C1 segment of cervical spinal cord (tissue), 14 donors: ENCODE results near the gene RAET1G.
"Not testable (repeated sequence)": the region's sequence is repeated elsewhere in the genome, so short reads cannot be mapped to it uniquely, and the experiment has no call there.

Experiments
- DNase-seq, 14 donors: peaks; one replicate each; lab custom pipeline; 2025; lab: John Stamatoyannopoulos, UW

The RAET1G gene

GRCh38 chr6:149922642-149923326 is at the start of gene RAET1G:
Gene RAET1G (minus strand): TSS chr6:149923121. CDS start chr6:149923010, 111 bp downstream.
- DNase-seq: peak in 13 of 14 donors; percentile 17 to 77 (median 55)

- no peak for DNase-seq
Observed at GRCh38 chr6:149969635-149970034, 46.7 kb upstream of the RAET1G start.

GRCh38 chr6:149968909-149969308 is 46.0 kb upstream of the RAET1G start:
- DNase-seq: not testable (repeated sequence)

- not testable (repeated sequence) for DNase-seq
Observed at GRCh38 chr6:149967999-149968398, 45.1 kb upstream of the RAET1G start.

GRCh38 chr6:149967591-149967990 is 44.7 kb upstream of the RAET1G start:
- DNase-seq: no peak

- DNase-seq: not testable (repeated sequence)
Observed at GRCh38 chr6:149966319-149966718, 43.4 kb upstream of the RAET1G start.

GRCh38 chr6:149965194-149966020 is 42.5 kb upstream of the RAET1G start:
- DNase-seq: no peak

GRCh38 chr6:149964308-149965193 is 41.6 kb upstream of the RAET1G start:
- DNase-seq: peak in 2 of 14 donors; percentile 1 to 47

GRCh38 chr6:149963462-149964307 is 40.8 kb upstream of the RAET1G start, which contains the start of gene ULBP1:
Gene ULBP1 (plus strand): TSS chr6:149963943. CDS start chr6:149964050, 107 bp downstream.
- peak in 11 of 14 donors; percentile 14 to 90 (median 40) for DNase-seq

GRCh38 chr6:149963212-149963461 is 40.2 kb upstream of the RAET1G start:
- DNase-seq: peak in 1 of 14 donors; percentile 67

- DNase-seq: peak in 1 of 14 donors; percentile 4
Observed at GRCh38 chr6:149962461-149963211, 39.7 kb upstream of the RAET1G start.

- DNase-seq: no peak
Observed at GRCh38 chr6:149961728-149962425, 39.0 kb upstream of the RAET1G start.

- DNase-seq: no peak
Observed at GRCh38 chr6:149960488-149960887, 37.6 kb upstream of the RAET1G start.

GRCh38 chr6:149959806-149960205 is 36.9 kb upstream of the RAET1G start:
- DNase-seq: not testable (repeated sequence)

GRCh38 chr6:149958124-149958523 is 35.2 kb upstream of the RAET1G start:
- DNase-seq: not testable (repeated sequence)

GRCh38 chr6:149955654-149956317 is 32.9 kb upstream of the RAET1G start:
- not testable (repeated sequence) for DNase-seq

GRCh38 chr6:149954984-149955653 is 32.2 kb upstream of the RAET1G start:
- DNase-seq: not testable (repeated sequence)

- not testable (repeated sequence) for DNase-seq
Observed at GRCh38 chr6:149954328-149954983, 31.5 kb upstream of the RAET1G start.
